Colonic mucosa (tissue), 4 donors: ENCODE data around the gene NUMB. TPM values are rescaled to one million over a fixed set of nuclear protein-coding genes. Genes with fewer than 3 reads are reported as not detected.

ENCODE experiments used
- DNase-seq: peaks from one replicate; pipeline ENCODE4 v3.0.0-alpha.2; 2020
- H3K27ac ChIP-seq: fragments of 200-600 bp; one replicate; pipeline ENCODE4 v1.8.0; 2021
- H3K27me3 ChIP-seq: fragments of 200-600 bp; one replicate; pipeline ENCODE4 v1.8.0; 2021
- H3K36me3 ChIP-seq: fragments of 200-600 bp; one replicate; pipeline ENCODE4 v1.8.0; 2021
- H3K4me1 ChIP-seq: fragments of 200-600 bp; one replicate; pipeline ENCODE4 v1.8.0; 2021; ENCODE audit warnings: mild to moderate bottlenecking
- H3K4me3 ChIP-seq: fragments of 200-600 bp; one replicate; pipeline ENCODE4 v1.8.0; 2021
- H3K9ac ChIP-seq, 2 donors: one replicate each; pipeline ENCODE4 v1.7.0; 2013; ENCODE audit warnings: control low read depth in 2 of 2, low read depth in 2 of 2, low read length in 2 of 2
- H3K9me3 ChIP-seq: fragments of 200-600 bp; one replicate; pipeline ENCODE4 v1.8.0; 2021
- intact Hi-C: fragments of 100-400 bp; cut with DNase I; formaldehyde crosslinking; loops from one replicate; pipeline ENCODE4 v1.14.1; 2022
- total RNA-seq, 2 donors: library from RNA; stranded (reverse); fragmentation: NEBNext Ultra II Directional in 1 of 2; extraction: Animal tissue kit (Norgen Biotek cat#: 25700) in 1 of 2; gene quantifications; one replicate each; pipeline ENCODE4 v1.2.1, GENCODE V29; 2021
- TF ChIP-seq, protein P1 (sequence below): fragments of 200-600 bp; IDR thresholded peaks from one replicate; pipeline ENCODE4 v1.8.0; 2022; ENCODE audit warnings: antibody characterized with exemption, mild to moderate bottlenecking
- donor health status: healthy.
- donor health status: DM: no; HTN: no; CAD: no.
- donor health status: DM: no; HTN: no; CAD: no.

NUMB gene
- total RNA-seq, 2 donors from 2014 or later = 83.1 to 116 TPM

DNA sequence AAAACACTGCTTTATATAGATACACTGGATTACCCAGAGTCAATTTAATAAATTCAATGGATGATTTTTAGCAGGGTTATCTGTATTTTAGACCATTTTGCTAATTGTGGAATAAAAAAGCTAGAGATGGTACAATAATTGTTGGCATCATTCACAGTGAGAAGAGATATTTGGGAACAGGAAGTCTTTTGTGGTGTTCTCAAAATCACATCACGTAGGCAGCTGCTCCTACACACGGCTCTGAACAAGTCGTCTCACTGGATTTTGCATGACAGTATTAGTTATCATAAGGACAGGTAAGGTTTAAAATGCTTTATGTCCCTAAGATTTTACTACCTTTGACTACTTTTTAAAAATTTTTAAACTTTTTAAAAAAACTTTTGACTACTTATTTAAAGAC, 169.0 kb downstream of the NUMB start:
- H3K27ac ChIP-seq = no peak overlapping the region
- TF ChIP-seq, protein P1, sequence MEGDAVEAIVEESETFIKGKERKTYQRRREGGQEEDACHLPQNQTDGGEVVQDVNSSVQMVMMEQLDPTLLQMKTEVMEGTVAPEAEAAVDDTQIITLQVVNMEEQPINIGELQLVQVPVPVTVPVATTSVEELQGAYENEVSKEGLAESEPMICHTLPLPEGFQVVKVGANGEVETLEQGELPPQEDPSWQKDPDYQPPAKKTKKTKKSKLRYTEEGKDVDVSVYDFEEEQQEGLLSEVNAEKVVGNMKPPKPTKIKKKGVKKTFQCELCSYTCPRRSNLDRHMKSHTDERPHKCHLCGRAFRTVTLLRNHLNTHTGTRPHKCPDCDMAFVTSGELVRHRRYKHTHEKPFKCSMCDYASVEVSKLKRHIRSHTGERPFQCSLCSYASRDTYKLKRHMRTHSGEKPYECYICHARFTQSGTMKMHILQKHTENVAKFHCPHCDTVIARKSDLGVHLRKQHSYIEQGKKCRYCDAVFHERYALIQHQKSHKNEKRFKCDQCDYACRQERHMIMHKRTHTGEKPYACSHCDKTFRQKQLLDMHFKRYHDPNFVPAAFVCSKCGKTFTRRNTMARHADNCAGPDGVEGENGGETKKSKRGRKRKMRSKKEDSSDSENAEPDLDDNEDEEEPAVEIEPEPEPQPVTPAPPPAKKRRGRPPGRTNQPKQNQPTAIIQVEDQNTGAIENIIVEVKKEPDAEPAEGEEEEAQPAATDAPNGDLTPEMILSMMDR = no peak

DNA sequence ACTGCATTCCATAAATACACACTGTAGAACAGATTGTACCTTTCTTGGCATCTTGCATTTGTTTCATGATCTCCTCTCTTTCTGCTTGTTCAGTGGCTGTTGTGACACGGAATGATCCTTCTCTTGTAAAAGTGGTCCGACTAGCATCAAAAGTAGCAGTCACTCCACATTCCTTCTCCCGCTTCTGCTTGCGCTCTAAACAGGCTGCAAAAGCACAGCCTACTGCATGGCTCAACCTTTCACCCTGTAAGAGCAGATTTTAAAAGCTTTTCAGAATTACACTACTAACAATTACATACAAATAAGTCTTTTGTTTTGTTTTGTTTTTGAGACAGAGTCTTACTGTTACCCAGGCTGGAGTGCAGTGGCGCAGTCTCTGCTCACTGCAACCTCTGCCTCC, 171.3 kb downstream of the NUMB start:
- Histone ChIP-seq H3K9ac (no peak overlapping the region), H3K36me3 (peaks cover 7% of the 10 kb centered on the region), H3K27me3 (no peaks in the 10 kb centered on the region), H3K27ac (no peak overlapping the region), H3K4me1 (no peaks in the 10 kb centered on the region), H3K9me3 (no peaks in the 10 kb centered on the region), H3K4me3 (no peak overlapping the region)
- no peak for DNase-seq
- TF ChIP-seq, protein P1 = no peak
- intact Hi-C loops = no loop called here

More for the DNA sequence above, 169.0 kb downstream of the NUMB start:
- Histone ChIP-seq H3K4me3 (no peak overlapping the region), H3K9ac (no peak overlapping the region), H3K4me1 (no peaks in the 10 kb centered on the region), H3K27me3 (no peaks in the 10 kb centered on the region), H3K9me3 (no peaks in the 10 kb centered on the region), H3K36me3 (no peaks in the 10 kb centered on the region)
- intact Hi-C loops = no loop called here
- no peak for DNase-seq

DNA sequence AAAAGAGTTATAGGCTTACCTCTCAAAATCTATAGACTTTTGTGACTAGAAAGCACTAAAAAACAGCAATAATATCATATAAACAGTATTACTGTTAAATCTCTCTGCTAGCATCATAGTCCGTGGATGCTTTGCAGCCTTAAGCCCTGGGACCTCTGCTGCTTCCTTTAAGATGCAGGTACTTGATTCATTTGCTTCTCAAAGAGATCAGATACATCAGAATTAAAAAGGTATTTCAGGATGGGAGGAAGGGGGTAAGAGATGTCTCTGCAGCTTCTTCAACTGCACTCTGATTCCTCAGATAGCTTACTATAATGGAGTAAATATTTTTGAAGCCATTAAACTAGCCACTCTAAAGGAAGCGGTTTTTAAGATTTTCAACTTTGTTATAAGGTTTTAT, 171.7 kb downstream of the NUMB start:
- Histone ChIP-seq H3K27me3 (no peaks in the 10 kb centered on the region), H3K27ac (no peak overlapping the region), H3K4me1 (no peaks in the 10 kb centered on the region), H3K9me3 (no peaks in the 10 kb centered on the region), H3K36me3 (peaks cover 7% of the 10 kb centered on the region), H3K4me3 (no peak overlapping the region), H3K9ac (no peak overlapping the region)
- DNase-seq = no peak
- intact Hi-C loops = no loop called here
- TF ChIP-seq, protein P1 = no peak

DNA sequence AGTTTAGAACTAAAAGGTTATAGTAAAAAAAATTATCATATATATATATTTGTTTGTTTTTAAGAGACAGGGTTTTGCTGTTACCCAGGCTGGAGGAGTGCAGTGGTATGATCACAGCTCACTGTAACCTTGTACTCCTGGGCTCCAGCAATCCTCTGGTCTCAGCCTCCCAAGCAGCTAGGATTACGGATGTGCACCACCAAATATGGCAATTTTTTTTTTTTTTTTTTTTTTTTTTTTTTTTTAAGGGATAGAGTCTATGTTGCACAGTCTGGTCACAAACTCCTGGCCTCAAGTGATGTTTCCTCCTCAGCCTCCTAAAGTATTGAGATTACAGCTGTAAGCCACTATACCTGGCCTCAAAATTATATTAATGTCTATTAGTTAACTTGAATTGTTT, 172.4 kb downstream of the NUMB start:
- Histone ChIP-seq H3K4me3 (no peak overlapping the region), H3K4me1 (no peaks in the 10 kb centered on the region), H3K9me3 (no peaks in the 10 kb centered on the region), H3K27ac (no peak overlapping the region), H3K9ac (no peak overlapping the region), H3K27me3 (no peaks in the 10 kb centered on the region), H3K36me3 (peaks cover 7% of the 10 kb centered on the region)
- no peak for DNase-seq
- TF ChIP-seq, protein P1 = no peak
- intact Hi-C loops = no loop called here

DNA sequence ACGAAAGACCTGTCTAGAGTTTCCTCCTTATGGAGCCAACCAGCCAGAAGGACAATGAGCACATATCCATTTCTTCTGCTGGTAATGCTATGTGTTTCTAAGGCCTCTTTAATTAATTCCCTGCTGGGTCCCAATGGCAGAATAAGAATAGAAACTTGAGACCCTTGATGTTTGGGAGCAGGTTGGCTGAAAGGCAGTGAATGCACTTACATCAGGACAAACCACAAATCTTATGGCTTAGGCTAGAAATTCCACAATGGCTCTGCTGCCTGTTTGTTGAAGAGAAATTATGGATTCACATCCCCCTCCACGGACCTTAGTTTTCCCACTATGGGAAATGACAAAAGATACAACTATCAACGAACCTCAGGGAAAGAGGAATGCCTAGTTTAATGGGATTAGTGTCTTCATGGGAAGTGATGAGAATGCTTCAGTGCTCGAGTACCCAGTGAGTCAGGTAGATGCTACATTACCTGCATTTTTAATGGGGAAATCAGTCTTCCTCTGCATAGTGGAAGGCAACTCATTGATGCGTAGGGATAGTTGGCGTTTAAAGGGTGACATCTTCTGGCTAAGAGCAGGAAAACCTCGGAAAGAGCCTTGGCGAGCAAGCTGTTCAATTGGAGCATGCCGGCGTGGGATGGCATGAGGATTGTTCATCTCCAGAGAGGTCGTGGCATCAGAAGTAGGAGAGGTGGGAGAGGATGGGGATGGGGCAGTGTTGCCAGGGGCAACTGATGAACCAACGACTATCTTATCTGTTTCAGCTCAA, 174.6 kb downstream of the NUMB start:
- DNase-seq = no peak
- intact Hi-C loops = no loop called here
- H3K4me1 ChIP-seq = no peaks in the 10 kb centered on the region

More for the DNA sequence above, 174.6 kb downstream of the NUMB start:
- Histone ChIP-seq H3K9me3 (no peaks in the 10 kb centered on the region), H3K27ac (no peak overlapping the region), H3K27me3 (no peaks in the 10 kb centered on the region), H3K4me3 (no peak overlapping the region), H3K9ac (no peak overlapping the region), H3K36me3 (peaks cover 7% of the 10 kb centered on the region)
- TF ChIP-seq, protein P1 = no peak
